HuH-7.5 (cell line): ENCODE measurements around the gene FOXK1.
A peak's percentile ranks its signal among the peaks of the same experiment; 100 is the strongest.

Experiments
- DNase-seq: peaks from one replicate; pipeline ENCODE4 v3.0.0; 2011; ENCODE audit warnings: low spot score

The FOXK1 gene

DNA sequence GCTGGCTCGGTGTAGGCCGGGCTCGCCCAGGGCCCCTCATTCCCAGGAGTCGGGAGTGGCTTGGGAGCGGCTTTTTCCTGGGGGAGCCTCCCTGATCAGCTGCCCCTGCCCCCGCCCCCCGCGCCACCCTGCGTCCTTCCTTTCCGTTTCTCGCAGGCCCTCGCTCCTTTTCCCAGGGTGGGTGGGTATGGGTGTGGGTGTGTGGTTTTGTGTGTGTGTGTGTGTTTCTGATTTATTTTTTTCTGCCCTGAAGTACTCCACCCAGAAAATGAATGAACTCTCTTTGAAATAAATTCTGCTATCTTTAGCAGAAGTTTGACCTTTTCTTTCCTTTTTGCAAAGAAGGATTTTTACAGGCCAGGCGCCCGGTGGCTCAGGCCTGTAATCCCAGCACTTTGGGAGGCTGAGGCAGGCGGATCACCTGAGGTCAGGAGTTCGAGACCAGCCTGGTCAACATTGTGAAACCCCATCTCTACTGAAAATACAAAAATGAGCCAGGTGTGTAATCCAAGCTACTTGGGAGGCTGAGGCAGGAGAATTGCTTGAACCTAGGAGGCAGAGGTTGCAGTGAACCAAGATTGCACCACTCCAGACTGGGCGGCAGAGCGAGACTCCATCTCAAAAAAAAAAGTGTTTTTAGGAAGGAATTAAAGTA is 63.3 kb downstream of the FOXK1 start:
- no peak for DNase-seq

DNA sequence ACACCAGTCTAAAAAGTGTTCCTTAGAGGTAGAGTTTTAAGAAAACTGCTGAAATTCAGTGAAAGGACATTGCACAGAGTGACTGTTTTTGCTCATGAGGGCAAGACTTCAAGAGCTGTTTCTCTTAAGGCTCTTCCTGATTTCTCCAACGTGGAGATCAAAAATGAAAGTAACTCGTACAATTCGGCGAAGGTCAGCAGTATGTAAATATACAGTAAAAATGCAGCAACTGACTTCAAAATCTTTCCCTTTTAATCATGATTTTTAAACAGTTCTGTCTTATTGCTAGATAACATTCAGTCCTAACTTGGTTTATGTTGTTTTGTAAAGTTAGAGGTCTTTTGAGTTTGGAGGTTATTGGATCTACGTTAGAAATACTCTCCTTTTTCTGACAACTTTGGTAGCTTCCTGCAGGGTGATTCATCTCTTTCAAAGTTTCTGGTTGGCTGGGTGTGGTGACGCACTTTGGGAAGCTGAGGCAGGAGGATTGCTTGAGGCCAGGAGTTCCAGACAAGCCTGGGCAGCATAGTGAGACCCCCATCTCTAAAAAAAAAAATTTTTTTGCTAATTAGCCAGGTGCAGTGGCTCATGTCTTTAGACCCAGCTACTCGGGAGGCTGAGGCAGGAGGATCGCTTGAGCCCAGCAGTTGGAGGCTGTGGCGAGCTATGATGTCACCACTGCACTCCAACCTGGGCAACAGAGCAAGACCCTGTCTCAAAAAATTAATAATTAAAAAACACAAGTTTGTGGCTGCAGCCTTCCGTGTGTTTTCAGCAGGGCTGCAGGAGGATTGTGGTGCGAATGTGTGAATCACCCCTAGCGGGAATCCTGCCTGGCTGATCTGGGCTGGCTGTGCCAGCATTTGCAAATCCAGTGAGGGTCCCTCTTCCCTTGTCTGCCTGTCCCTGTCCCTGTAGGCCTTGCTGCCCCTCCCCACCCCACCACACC is 64.2 kb downstream of the FOXK1 start:
- DNase-seq = no peak

DNA sequence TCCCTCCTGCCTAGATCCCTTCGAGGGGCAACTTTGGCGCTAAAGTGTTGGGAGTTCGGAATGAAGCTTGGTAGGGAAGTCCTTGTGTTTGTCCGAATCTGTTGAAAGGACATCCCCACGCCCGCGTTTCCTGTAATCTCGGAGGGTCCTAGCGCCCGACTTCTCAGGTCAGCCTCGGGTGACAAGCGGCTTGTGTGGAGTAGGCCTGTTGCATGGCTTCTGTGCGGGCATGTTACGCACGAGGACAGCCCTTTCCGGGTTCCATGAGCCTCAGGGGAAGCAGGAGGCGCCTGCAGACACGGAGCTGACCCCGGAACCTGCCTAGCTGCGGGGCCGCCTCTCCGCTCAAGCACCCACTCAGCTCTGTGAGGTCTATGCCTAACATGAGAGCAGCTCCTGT is 64.9 kb downstream of the FOXK1 start:
- no peak for DNase-seq

DNA sequence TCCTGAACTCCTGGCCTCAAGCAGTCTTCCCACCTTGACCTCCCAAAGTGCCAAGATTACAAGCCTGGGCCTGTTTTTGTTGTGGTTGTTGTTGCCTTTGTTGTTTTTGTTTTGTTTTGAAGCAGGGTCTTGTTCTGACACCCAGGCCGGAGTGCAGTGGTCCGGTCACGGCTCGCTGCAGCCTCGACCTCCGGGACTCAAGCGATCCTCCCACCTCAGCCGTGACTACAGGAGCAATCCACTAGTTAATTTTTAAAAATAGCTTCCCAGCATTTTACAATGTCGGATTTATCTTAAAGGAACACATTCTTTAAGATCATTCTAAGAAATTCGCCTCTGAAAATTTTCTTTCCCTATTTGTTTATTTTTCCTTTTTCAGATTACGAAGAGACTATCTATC is 65.7 kb downstream of the FOXK1 start:
- no peak for DNase-seq

DNA sequence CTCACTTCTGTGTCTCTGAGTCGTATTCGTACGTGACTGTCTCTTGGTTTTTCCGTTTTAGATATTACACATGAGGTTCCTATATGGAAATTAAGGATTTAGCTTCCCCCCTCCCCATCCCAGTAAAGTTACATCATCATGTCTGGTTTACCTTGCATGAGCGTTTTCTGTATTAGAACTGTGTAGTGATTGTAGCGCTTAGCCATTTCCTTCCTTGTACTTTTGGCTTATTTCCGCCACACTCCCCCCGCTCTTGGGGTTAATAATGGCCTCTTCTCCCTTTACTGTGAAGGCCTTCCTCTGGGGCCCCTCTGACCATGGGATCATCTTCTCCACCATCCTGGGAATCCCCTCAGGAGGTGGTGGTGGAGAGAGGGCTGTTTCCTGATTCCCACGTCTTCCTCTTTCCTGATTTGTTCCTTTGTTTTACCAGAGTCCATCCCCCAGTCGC is 66.2 kb downstream of the FOXK1 start:
- no peak for DNase-seq

DNA sequence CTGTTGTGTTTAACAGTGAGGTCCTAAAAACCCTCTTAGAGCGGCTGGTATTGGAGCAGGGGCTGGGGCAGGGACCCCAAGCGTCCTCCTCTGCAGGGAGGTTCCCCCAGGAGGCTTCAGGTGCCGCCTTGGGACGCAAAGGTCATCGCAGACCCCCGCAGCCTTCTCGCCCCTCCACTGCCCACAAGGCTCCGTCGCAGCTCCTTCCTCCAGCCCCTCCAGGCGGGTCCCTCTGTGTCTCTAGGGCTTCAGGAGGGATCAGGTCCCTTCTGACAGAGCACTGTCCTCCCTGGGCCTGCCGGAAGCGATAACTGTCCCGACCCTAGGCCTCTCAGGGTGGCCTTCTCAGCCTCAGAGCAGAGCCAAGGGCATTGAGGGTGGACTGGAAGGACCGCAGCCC is 67.3 kb downstream of the FOXK1 start:
- no peak for DNase-seq

DNA sequence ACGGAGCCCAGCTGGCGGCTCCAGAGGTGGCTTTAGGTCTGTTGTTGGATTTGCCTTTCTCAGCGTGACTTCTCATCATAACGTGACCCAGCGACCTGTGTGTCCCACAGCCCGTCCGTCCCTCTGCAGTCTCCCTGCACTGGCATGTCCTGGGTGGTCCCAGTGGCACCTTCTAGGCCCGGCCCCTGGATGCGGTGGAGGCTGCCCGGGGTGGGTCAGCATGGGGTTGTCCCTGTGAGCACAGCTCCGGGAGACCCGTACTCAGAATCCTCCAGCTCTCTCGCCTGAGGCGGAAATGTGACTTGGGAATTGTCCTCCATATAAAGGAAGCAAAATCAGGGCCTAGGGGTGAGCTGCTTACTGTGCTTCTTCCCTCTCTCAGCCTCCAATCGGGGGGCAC is 67.7 kb downstream of the FOXK1 start:
- no peak for DNase-seq

DNA sequence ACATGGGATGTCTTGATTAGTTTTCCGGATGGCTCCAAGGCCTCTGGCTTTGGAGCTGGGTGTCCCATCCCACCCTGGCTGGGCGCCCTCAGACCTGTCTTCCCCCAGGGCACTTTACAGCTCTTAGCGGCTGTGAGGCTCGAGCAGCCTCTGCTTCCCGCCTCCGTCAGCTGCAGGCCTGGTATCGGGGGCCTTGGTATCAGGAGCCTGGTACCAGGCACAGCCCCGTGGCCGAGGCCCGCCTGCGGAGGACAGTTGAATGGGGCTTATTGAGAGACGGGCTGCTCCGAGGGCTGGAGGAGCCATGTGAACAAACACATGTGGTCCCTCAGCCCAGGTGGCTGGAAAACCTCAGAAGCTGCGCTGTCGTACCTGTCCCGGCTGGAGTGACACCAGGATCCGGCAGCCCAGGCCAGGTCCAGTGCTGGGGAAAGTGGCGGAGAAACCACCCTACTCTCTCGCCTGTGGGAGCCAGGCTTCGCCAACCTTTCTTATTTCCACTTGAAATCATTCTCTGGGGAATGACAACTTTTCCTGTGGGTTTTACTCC is 69.4 kb downstream of the FOXK1 start:
- no peak for DNase-seq

DNA sequence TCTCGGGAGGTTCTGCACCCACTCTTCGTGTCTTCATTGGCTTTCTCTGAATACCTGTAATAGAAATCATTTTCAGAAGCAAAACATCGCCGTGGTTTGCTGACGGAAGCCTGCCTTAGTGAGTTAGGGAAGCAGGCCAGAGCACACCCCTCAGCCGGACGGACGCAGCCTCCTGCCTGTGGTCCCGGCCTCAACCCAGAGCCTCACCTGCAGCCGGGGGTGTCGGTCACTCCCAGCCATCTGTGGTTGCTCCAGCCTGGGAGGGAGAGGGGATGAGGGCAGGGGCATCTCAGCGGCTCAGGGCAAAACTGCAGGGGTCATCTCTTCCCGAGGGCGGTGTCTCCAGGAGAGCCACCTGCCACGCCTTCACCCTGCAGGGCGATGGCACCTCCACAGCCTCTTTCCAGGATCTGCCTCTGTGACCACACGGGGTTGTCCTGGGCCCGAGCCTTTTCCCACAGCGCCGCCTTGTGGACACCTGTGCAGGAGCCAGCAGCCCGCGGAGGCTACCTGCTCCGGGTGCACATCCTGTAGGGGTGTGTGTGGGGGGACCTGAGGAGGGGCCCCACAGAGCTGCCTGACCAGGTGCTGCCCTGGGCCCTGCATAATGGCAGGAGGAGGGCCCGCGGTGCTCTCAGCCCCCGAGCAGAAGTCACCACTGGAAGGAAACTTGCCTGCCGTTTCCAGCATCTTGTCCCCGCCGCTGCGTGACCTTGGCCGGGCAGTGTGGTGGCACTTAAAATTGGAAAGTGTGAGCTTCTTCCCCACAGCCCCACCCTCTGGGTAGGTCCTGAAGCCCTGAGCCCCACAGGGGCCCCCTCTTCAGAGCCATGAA is 71.7 kb downstream of the FOXK1 start:
- DNase-seq = peak; percentile 98

DNA sequence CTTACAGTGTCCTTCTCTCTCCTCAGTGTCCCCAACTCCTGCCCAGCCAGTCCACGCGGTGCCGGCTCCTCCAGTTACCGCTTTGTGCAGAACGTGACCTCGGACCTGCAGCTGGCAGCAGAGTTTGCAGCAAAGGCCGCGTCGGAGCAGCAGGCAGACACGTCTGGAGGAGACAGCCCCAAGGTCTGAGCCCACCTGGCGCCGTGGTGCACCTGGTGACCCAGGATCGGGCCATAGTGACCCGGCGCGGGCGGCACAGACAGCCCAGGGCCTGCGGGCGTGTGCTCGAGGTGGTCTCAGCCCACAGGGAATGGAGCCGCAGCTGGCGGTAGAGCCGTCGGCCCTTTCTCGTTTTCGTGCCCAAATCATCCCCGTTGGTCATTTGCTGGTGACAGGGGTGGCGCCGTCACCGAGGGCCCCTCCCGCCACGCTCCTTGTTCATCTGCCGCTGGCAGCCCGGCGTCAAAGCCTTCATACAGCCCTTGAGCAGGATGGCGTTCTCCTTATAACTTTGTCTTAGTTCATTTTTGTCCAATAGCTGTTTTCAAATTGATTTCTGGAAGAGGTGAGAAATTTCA is 72.4 kb downstream of the FOXK1 start:
- no peak for DNase-seq

DNA sequence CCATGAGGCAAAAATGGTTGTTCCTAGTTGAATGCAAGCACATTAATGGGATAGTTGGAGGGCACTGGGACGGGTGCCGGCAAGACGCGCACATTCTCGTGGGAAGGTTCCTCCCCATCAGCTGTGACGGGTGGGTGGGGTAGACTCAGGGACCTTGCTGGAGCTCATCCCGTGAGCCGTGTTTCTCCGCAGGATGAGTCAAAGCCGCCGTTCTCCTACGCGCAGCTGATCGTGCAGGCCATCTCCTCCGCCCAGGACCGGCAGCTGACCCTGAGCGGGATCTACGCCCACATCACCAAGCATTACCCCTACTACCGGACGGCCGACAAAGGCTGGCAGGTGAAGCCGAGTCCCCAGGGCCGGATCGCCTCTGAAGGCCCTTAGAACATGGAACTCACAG is 73.0 kb downstream of the FOXK1 start:
- DNase-seq = no peak

DNA sequence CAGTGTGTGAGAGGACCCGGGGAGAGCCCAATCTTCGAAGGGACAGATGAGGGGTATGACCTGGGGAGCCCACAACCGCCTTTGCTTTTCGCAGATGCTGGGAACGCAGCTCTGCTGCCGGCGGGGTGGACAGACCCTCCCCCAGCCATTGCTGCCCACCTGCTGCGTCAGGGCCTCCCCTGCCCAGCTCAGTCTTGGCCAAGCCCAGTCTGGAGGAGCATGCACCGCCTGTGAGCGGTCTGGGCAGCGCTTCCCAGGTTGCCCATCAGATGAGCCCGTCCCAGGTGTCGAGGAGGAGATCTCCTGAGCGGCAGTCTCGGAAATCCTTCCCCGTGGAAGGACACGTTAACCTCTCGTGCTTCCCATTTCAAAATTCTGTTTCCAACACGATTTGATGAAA is 76.0 kb downstream of the FOXK1 start:
- no peak for DNase-seq

DNA sequence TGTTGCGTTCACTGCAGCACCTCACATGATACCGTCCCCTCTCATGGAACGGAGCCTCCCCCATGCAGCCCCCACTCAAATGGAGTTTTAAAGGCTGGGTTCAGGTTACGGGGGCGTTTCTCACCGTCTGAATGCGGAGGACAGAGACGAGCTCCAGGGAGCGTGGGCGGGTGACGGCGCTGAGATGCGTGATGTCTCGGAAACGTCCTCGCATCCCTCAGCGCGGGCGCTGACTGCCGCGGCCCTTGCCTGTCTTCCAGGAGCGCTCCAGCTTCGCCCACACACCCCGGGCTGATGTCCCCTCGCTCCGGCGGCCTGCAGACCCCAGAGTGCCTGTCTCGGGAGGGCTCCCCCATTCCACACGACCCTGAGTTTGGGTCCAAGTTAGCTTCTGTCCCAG is 76.7 kb downstream of the FOXK1 start:
- DNase-seq = no peak

DNA sequence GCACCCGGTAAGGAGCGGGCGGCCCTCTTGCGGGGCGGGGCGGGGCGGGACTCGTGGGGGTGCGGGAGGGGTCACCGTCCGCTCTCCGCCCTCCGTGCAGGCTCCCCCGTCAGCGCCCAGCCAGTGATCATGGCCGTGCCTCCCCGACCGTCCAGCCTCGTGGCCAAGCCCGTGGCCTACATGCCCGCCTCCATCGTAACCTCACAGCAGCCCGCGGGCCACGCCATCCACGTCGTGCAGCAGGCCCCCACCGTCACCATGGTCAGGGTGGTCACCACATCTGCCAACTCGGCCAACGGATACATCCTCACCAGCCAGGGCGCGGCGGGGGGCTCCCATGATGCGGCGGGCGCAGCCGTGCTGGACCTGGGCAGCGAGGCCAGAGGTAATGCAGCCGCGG is 77.1 kb downstream of the FOXK1 start:
- no peak for DNase-seq

DNA sequence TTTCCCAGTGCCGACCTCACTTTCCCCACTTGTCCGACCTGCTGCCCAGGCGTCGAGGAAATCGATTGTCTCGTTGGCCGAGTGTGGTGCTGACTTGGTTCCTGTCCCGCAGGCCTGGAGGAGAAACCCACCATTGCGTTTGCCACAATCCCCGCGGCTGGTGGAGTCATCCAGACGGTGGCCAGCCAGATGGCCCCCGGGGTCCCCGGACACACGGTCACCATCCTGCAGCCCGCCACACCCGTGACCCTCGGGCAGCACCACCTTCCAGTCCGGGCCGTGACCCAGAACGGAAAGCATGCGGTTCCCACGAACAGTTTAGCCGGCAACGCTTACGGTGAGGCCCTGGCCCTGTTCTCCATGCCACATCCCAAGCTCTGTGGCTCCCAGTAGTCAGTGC is 78.9 kb downstream of the FOXK1 start:
- DNase-seq = no peak

DNA sequence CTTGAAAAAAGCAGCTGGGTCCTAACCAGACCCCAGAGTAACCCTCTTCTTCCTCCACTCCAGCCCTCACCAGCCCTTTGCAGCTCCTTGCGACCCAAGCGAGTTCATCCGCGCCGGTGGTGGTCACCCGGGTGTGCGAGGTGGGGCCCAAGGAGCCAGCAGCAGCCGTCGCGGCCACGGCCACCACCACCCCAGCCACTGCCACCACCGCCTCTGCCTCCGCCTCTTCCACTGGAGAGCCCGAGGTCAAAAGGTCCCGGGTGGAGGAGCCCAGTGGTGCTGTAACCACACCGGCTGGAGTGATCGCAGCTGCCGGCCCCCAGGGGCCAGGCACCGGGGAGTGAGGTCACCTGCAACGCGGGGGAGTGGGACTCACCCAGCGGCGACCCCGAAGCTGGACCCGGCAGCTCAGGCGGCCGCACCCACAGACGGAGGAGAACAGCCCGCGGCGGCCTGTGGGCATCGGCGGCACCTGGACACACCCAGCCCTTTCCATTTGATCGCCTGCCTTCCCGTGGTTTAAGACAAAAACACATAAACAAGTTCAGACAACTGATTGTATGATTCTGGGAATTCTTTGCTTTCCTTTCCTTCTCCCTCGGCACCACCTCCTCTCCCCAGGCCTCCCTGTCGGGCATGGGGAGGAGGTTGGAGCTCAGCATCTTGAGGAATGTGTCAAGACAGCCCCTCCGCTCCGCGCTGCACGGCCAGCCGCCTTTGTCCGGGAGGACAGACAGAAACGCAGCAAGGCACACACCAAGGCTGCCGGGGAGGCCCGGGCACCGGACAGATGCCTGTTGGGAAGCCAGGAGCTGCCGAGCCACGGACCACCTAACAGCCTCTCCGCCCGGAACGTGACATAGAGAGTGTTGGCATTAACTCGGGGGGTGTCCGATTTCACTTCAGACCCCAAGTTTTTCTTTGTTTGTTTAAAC is 80.3 kb downstream of the FOXK1 start:
- DNase-seq = no peak

DNA sequence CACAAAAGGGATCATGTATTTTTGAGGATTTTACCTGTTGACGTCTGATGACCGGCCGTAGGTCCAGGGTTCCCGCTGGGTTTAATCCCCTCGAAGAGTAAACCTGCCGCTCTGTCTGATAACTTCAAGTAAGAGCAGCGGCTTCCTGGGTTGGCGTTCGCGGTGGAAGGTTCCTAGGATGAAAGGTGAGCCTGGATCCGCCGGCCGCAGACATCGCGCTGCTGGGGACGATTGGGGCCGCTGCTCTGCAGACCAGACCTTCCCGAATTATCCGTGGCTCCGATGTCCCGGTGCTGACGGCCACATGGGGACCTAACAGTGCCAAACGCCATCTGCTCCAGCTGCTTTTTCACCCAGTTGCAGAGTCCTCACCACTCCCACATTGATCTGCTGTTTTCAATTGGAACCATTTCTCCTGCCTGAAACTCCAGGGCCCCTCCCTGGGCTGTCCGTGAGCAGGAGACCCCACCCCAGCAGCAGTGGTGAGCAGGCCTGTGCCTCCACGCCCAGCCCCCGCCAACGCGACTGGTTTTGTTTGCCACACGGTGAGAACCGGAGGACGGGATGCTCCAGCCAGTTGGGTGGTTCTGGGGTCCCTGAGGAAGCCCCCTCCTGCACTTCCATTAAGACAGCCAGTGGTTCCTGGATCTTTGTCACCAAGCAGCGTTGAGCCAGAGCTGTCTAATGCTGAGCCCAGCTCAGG is 81.1 kb downstream of the FOXK1 start:
- no peak for DNase-seq

DNA sequence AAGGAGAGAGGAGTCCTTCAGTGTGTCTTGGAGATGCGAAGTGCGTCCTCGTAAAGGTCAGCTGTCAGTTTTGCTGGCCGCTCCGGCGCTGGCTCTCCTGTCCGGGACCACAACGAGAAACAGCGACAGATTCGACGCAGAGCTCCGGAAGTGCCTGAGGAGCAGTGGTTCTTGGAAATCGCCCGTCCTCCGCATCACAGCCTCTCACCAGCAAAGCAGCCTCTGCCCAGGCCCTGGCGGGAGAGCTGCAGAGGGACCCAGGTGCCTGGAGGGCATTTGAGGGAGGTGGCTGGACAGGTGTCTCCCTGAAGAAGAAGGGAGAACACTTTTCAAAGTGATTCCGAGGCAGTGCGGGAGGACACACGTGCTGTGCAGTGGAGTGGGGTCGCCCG is 81.7 kb downstream of the FOXK1 start:
- DNase-seq = no peak

DNA sequence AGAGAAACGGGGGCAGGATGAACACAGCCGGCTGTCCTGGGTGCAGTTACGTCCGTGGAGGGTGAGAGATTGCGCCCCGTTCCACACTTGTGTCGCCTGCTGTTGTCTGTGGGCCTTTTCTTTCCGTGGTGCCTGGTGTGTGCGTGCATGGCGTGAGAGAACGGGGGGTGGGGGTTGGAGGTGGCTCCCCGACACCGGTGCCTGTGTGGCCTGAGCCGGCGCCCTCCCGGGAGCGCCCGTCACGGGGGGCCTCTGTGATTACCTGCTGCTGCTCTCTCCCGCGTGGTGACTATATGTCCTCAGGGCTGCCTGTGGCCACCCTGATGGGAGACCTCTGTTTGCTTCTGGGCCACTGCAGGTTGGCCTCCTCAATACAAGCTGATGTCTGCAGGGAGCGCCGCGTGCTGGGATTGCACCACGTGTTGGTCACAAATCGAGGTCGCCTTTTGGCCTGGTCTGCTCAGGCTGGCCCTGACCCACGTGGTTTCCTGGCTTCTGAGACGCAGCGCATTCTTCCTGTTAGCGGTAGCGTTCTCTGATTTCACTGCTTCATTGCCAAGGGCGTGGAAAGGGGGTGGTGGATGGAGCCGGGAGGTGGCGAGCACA is 82.4 kb downstream of the FOXK1 start:
- no peak for DNase-seq
